ENCODE data around the gene TAF5L. TPM values are rescaled to one million over a fixed set of nuclear protein-coding genes. Genes with fewer than 3 reads are reported as not detected.

TAF5L gene
- total and polyA plus RNA-seq, 2 of the 8 experiments (the other 6 are each of a cell fraction or from before 2014, with no cell fraction given) = 17.7 to 23.3 TPM

- TF ChIP-seq, protein P1, sequence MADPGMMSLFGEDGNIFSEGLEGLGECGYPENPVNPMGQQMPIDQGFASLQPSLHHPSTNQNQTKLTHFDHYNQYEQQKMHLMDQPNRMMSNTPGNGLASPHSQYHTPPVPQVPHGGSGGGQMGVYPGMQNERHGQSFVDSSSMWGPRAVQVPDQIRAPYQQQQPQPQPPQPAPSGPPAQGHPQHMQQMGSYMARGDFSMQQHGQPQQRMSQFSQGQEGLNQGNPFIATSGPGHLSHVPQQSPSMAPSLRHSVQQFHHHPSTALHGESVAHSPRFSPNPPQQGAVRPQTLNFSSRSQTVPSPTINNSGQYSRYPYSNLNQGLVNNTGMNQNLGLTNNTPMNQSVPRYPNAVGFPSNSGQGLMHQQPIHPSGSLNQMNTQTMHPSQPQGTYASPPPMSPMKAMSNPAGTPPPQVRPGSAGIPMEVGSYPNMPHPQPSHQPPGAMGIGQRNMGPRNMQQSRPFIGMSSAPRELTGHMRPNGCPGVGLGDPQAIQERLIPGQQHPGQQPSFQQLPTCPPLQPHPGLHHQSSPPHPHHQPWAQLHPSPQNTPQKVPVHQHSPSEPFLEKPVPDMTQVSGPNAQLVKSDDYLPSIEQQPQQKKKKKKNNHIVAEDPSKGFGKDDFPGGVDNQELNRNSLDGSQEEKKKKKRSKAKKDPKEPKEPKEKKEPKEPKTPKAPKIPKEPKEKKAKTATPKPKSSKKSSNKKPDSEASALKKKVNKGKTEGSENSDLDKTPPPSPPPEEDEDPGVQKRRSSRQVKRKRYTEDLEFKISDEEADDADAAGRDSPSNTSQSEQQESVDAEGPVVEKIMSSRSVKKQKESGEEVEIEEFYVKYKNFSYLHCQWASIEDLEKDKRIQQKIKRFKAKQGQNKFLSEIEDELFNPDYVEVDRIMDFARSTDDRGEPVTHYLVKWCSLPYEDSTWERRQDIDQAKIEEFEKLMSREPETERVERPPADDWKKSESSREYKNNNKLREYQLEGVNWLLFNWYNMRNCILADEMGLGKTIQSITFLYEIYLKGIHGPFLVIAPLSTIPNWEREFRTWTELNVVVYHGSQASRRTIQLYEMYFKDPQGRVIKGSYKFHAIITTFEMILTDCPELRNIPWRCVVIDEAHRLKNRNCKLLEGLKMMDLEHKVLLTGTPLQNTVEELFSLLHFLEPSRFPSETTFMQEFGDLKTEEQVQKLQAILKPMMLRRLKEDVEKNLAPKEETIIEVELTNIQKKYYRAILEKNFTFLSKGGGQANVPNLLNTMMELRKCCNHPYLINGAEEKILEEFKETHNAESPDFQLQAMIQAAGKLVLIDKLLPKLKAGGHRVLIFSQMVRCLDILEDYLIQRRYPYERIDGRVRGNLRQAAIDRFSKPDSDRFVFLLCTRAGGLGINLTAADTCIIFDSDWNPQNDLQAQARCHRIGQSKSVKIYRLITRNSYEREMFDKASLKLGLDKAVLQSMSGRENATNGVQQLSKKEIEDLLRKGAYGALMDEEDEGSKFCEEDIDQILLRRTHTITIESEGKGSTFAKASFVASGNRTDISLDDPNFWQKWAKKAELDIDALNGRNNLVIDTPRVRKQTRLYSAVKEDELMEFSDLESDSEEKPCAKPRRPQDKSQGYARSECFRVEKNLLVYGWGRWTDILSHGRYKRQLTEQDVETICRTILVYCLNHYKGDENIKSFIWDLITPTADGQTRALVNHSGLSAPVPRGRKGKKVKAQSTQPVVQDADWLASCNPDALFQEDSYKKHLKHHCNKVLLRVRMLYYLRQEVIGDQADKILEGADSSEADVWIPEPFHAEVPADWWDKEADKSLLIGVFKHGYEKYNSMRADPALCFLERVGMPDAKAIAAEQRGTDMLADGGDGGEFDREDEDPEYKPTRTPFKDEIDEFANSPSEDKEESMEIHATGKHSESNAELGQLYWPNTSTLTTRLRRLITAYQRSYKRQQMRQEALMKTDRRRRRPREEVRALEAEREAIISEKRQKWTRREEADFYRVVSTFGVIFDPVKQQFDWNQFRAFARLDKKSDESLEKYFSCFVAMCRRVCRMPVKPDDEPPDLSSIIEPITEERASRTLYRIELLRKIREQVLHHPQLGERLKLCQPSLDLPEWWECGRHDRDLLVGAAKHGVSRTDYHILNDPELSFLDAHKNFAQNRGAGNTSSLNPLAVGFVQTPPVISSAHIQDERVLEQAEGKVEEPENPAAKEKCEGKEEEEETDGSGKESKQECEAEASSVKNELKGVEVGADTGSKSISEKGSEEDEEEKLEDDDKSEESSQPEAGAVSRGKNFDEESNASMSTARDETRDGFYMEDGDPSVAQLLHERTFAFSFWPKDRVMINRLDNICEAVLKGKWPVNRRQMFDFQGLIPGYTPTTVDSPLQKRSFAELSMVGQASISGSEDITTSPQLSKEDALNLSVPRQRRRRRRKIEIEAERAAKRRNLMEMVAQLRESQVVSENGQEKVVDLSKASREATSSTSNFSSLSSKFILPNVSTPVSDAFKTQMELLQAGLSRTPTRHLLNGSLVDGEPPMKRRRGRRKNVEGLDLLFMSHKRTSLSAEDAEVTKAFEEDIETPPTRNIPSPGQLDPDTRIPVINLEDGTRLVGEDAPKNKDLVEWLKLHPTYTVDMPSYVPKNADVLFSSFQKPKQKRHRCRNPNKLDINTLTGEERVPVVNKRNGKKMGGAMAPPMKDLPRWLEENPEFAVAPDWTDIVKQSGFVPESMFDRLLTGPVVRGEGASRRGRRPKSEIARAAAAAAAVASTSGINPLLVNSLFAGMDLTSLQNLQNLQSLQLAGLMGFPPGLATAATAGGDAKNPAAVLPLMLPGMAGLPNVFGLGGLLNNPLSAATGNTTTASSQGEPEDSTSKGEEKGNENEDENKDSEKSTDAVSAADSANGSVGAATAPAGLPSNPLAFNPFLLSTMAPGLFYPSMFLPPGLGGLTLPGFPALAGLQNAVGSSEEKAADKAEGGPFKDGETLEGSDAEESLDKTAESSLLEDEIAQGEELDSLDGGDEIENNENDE (IDR thresholded peaks at IDR 0.05; ENCODE audit: insufficient replicate concordance, low read length) = no peak
- TF ChIP-seq CBX8 (IDR thresholded peaks at IDR 0.05; ENCODE audit: borderline replicate concordance, low read depth, low read length) = no peak
- no peak for TF ChIP-seq KDM4A (IDR thresholded peaks at IDR 0.05; ENCODE audit: low read depth, low read length, severe bottlenecking)
- TF ChIP-seq KDM5A (IDR thresholded peaks at IDR 0.05; ENCODE audit: low read length) = no peak
- TF ChIP-seq ASH2L (IDR thresholded peaks at IDR 0.05; ENCODE audit: low read length) = no peak
- TF ChIP-seq HDAC6 (IDR thresholded peaks at IDR 0.05; ENCODE audit: low read depth, low read length) = no peak
- no peak for TF ChIP-seq ZNF274 (IDR thresholded peaks at IDR 0.05; ENCODE audit: borderline replicate concordance, extremely low read depth, low read length)
- TF ChIP-seq BCL11A (IDR thresholded peaks at IDR 0.05; ENCODE audit: low read depth in 2 of 2, low read length in 2 of 2) = no peak
- TF ChIP-seq SIX5 (IDR thresholded peaks at IDR 0.05; ENCODE audit: low read depth, low read length) = no peak
- no peak for TF ChIP-seq JUND (IDR thresholded peaks at IDR 0.05; ENCODE audit: low read length)
- TF ChIP-seq BRCA1 (IDR thresholded peaks at IDR 0.05; ENCODE audit: low read depth, low read length) = no peak
- TF ChIP-seq SRF (IDR thresholded peaks at IDR 0.05; ENCODE audit: low read depth, low read length) = no peak
- TF ChIP-seq TAF1 (IDR thresholded peaks at IDR 0.05; ENCODE audit: low read depth, low read length) = no peak
Observed at GRCh38 chr1:229624521-229625070, 1.3 kb downstream of the TAF5L start (continued).
